BLaER1 (cell line): ENCODE data around the gene AMIGO3.
A peak's percentile ranks its signal among the peaks of the same experiment; 100 is the strongest.
"Not testable (repeated sequence)": the region's sequence is repeated elsewhere in the genome, so short reads cannot be mapped to it uniquely, and the experiment has no call there.

Source experiments
- H3K27ac ChIP-seq: shearing (Covaris generic); formaldehyde crosslinking; 2 replicates; pipeline ENCODE4 v1.8.1; 2022
- H3K27me3 ChIP-seq: shearing (Covaris generic); formaldehyde crosslinking; 2 replicates; pipeline ENCODE4 v1.8.1; 2022
- H3K36me3 ChIP-seq: shearing (Covaris generic); formaldehyde crosslinking; 2 replicates; pipeline ENCODE4 v1.8.1; 2022
- H3K4me1 ChIP-seq: shearing (Covaris generic); formaldehyde crosslinking; 2 replicates; pipeline ENCODE4 v1.8.1; 2022
- H3K4me2 ChIP-seq: shearing (Covaris generic); formaldehyde crosslinking; 2 replicates; pipeline ENCODE4 v1.8.1; 2022
- H3K4me3 ChIP-seq: shearing (Covaris generic); formaldehyde crosslinking; 2 replicates; pipeline ENCODE4 v1.8.1; 2022
- H3K9ac ChIP-seq: shearing (Covaris generic); formaldehyde crosslinking; 2 replicates; pipeline ENCODE4 v1.8.1; 2022
- H3K9me3 ChIP-seq: shearing (Covaris generic); formaldehyde crosslinking; 2 replicates; pipeline ENCODE4 v1.8.1; 2022
- H4K20me1 ChIP-seq: shearing (Covaris generic); formaldehyde crosslinking; 2 replicates; pipeline ENCODE4 v1.8.1; 2022
- Cebpa-rat ChIP-seq: shearing (Covaris generic); IDR thresholded peaks from 2 replicates; pipeline ENCODE4 v1.8.1; 2022

Gene AMIGO3

GRCh38 chr3:49689046-49689907 is 30.2 kb downstream of the AMIGO3 start, which contains the start of the genes MST1 and RNF123:
Gene MST1 (minus strand): TSS chr3:49689474. CDS start chr3:49688691, 783 bp downstream.
Gene RNF123 (plus strand): TSS chr3:49689557. CDS start chr3:49691166, 1,609 bp downstream.
- H3K9ac ChIP-seq: peak within 1 kb of the TSS; percentile 96
- peaks cover 24% of the 10 kb centered on the region for H3K4me1 ChIP-seq
- no peaks in the 10 kb centered on the region for H3K27me3 ChIP-seq
- no peak for TF ChIP-seq Cebpa-rat
- H3K4me2 ChIP-seq: peak within 1 kb of the TSS; percentile 77
- H4K20me1 ChIP-seq: peaks cover 15% of the 10 kb centered on the region
- peak within 1 kb of the TSS; percentile 84 for H3K27ac ChIP-seq
- H3K9me3 ChIP-seq: peaks cover 5% of the 10 kb centered on the region; the same call in 1 of the 2 replicates
- peaks cover 16% of the 10 kb centered on the region for H3K36me3 ChIP-seq
- H3K4me3 ChIP-seq: peak within 1 kb of the TSS; percentile 96

GRCh38 chr3:49688338-49689045 is 31.0 kb downstream of the AMIGO3 start:
- H3K27ac ChIP-seq: peak overlapping the region; percentile 84

GRCh38 chr3:49687424-49687795 is 32.1 kb downstream of the AMIGO3 start:
- Histone ChIP-seq H3K36me3 (peaks cover 35% of the 10 kb centered on the region), H3K4me1 (peaks cover 24% of the 10 kb centered on the region), H4K20me1 (peaks cover 13% of the 10 kb centered on the region; the same call in 1 of the 2 replicates)
- not testable (repeated sequence) for H3K27ac ChIP-seq, H3K9ac ChIP-seq, H3K27me3 ChIP-seq, H3K4me2 ChIP-seq, H3K9me3 ChIP-seq, H3K4me3 ChIP-seq

More at GRCh38 chr3:49688338-49689045, 31.0 kb downstream of the AMIGO3 start:
- H3K27me3 ChIP-seq, H3K9me3 ChIP-seq: not testable (repeated sequence)
- Histone ChIP-seq H3K4me2 (peak overlapping the region; percentile 77), H3K9ac (peak overlapping the region; percentile 96), H3K4me3 (peak overlapping the region; percentile 96), H4K20me1 (peaks cover 13% of the 10 kb centered on the region; the same call in 1 of the 2 replicates), H3K4me1 (peaks cover 24% of the 10 kb centered on the region), H3K36me3 (peaks cover 24% of the 10 kb centered on the region)

GRCh38 chr3:49686769-49687423 is 32.6 kb downstream of the AMIGO3 start:
- H3K9ac ChIP-seq, H3K27ac ChIP-seq, H3K9me3 ChIP-seq, H3K4me3 ChIP-seq, H3K27me3 ChIP-seq, H3K4me2 ChIP-seq: not testable (repeated sequence)
- Histone ChIP-seq H3K4me1 (peaks cover 24% of the 10 kb centered on the region), H4K20me1 (peaks cover 13% of the 10 kb centered on the region; the same call in 1 of the 2 replicates), H3K36me3 (peaks cover 40% of the 10 kb centered on the region)

- Histone ChIP-seq H3K36me3 (peaks cover 42% of the 10 kb centered on the region), H3K4me1 (peaks cover 22% of the 10 kb centered on the region), H4K20me1 (peaks cover 13% of the 10 kb centered on the region; the same call in 1 of the 2 replicates)
- H3K4me2 ChIP-seq, H3K9ac ChIP-seq, H3K27ac ChIP-seq, H3K9me3 ChIP-seq, H3K27me3 ChIP-seq, H3K4me3 ChIP-seq: not testable (repeated sequence)
These were observed 33.1 kb downstream of the AMIGO3 start for GRCh38 chr3:49686346-49686745.

GRCh38 chr3:49685846-49686245 is 33.6 kb downstream of the AMIGO3 start:
- H3K4me3 ChIP-seq, H3K9me3 ChIP-seq, H3K9ac ChIP-seq, H3K27ac ChIP-seq, H3K27me3 ChIP-seq, H3K4me2 ChIP-seq: not testable (repeated sequence)
- Histone ChIP-seq H3K36me3 (peaks cover 46% of the 10 kb centered on the region), H3K4me1 (peaks cover 17% of the 10 kb centered on the region), H4K20me1 (peaks cover 11% of the 10 kb centered on the region; the same call in 1 of the 2 replicates)

GRCh38 chr3:49685103-49685502 is 34.4 kb downstream of the AMIGO3 start:
- Histone ChIP-seq H4K20me1 (peaks cover 16% of the 10 kb centered on the region), H3K36me3 (peaks cover 54% of the 10 kb centered on the region), H3K4me1 (peaks cover 10% of the 10 kb centered on the region)
- not testable (repeated sequence) for H3K4me2 ChIP-seq, H3K27ac ChIP-seq, H3K27me3 ChIP-seq, H3K9me3 ChIP-seq, H3K9ac ChIP-seq, H3K4me3 ChIP-seq

- peaks cover 17% of the 10 kb centered on the region; the same call in 1 of the 2 replicates for H4K20me1 ChIP-seq
- H3K27me3 ChIP-seq: not testable (repeated sequence)
- peaks cover 60% of the 10 kb centered on the region for H3K36me3 ChIP-seq
These were observed 35.0 kb downstream of the AMIGO3 start for GRCh38 chr3:49684453-49684852.

GRCh38 chr3:49683162-49683561 is 36.3 kb downstream of the AMIGO3 start:
- peaks cover 73% of the 10 kb centered on the region for H3K36me3 ChIP-seq
- no peak overlapping the region for H3K4me3 ChIP-seq
- TF ChIP-seq Cebpa-rat: no peak

More at GRCh38 chr3:49684453-49684852, 35.0 kb downstream of the AMIGO3 start:
- H3K9me3 ChIP-seq, H3K4me3 ChIP-seq, H3K4me2 ChIP-seq, H3K27ac ChIP-seq, H3K9ac ChIP-seq, H3K4me1 ChIP-seq: not testable (repeated sequence)

More at GRCh38 chr3:49683162-49683561, 36.3 kb downstream of the AMIGO3 start:
- no peak overlapping the region for H3K4me2 ChIP-seq
- peaks cover 5% of the 10 kb centered on the region; the same call in 1 of the 2 replicates for H3K9me3 ChIP-seq
- H3K27me3 ChIP-seq: no peaks in the 10 kb centered on the region
- H3K27ac ChIP-seq: no peak overlapping the region
- H3K9ac ChIP-seq: no peak overlapping the region
- no peaks in the 10 kb centered on the region for H3K4me1 ChIP-seq
- peaks cover 27% of the 10 kb centered on the region; the same call in 1 of the 2 replicates for H4K20me1 ChIP-seq
